ENCODE measurements around the gene LRPAP1.

LRPAP1 gene

DNA sequence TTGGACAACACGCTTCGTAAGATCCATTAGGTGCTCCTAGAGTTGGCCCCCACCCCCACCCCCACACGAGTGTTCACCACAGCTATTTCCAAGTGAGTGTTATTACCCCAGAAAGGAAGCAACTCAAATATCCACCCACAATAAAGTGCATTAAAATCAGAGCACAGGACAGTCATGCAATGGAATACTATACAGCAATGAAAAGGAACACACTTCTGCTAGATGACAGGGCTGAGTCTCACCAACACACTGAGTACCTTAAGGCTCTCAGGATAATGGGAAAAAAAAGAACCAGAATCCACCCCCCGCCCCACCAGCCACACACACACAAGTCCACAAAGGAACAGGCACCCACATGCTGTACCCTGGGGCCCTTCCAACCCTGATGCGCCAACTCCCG, 21.0 kb downstream of the LRPAP1 start:
- no peak overlapping the region for H3K23ac ChIP-seq (ENCODE audit: low read length in 2 of 2)
- WGBS, result 97% methylated on average over 6 of the region's 6 CpGs
- peaks cover 78 to 80% of the 10 kb centered on the region in 2 experiments for H3K36me3 ChIP-seq (ENCODE audit: control insufficient read depth in 1 of 2, insufficient read depth in 2 of 2, low read depth in 1 of 2, low read length in 2 of 2)
- H3K4me1 ChIP-seq (ENCODE audit: control insufficient read depth, insufficient read depth, low read depth, low read length), result no peaks in the 10 kb centered on the region
- no peak overlapping the region for H3K4me2 ChIP-seq (ENCODE audit: low read length, poor library complexity, severe bottlenecking)
- peaks cover 25% of the 10 kb centered on the region for H3K79me1 ChIP-seq (replicated peaks; ENCODE audit: low read length, poor library complexity, severe bottlenecking)
- no peak overlapping the region for H3K4ac ChIP-seq (ENCODE audit: low read depth in 1 of 2, low read length in 2 of 2)
- no peak overlapping the region for H2BK5ac ChIP-seq (ENCODE audit: low read depth, low read length, poor library complexity, severe bottlenecking)
- no peak overlapping the region for H3K4me3 ChIP-seq (ENCODE audit: insufficient read depth in 1 of 2, low read depth in 1 of 2, low read length in 2 of 2)
- no peak for DNase-seq
- H2BK12ac ChIP-seq (ENCODE audit: low read length in 2 of 2), result no peak overlapping the region
- H3K18ac ChIP-seq (ENCODE audit: low read depth in 1 of 2, low read length in 2 of 2), result no peak overlapping the region
- no peak overlapping the region for H2AK5ac ChIP-seq (ENCODE audit: low read length, severe bottlenecking)
- H3K9ac ChIP-seq (ENCODE audit: low read length), result no peak overlapping the region
- H4K8ac ChIP-seq (ENCODE audit: low read length), result no peak overlapping the region
- no peak overlapping the region for H2BK15ac ChIP-seq (ENCODE audit: low read depth, poor library complexity, severe bottlenecking)
- H3K27me3 ChIP-seq (ENCODE audit: control insufficient read depth in 1 of 2, insufficient read depth in 1 of 2, low read length in 2 of 2), result no peaks in the 10 kb centered on the region
- no peak overlapping the region for H4K91ac ChIP-seq (ENCODE audit: low read length)
- no peaks in the 10 kb centered on the region for H3K9me3 ChIP-seq (ENCODE audit: control insufficient read depth, low read length)
- H2AFZ ChIP-seq (ENCODE audit: low read depth, low read length), result no peak overlapping the region
- H3K14ac ChIP-seq (ENCODE audit: low read length in 2 of 2), result no peak overlapping the region
- no peak overlapping the region for H3K27ac ChIP-seq (ENCODE audit: low read length, poor library complexity, severe bottlenecking)
- H2BK120ac ChIP-seq (ENCODE audit: low read depth, low read length), result no peak overlapping the region

- H2BK12ac ChIP-seq (ENCODE audit: low read length in 2 of 2), result no peak overlapping the region
- no peak overlapping the region for H4K8ac ChIP-seq (ENCODE audit: low read length)
- no peak overlapping the region for H2AK5ac ChIP-seq (ENCODE audit: low read length, severe bottlenecking)
- no peak overlapping the region for H3K4me3 ChIP-seq (ENCODE audit: insufficient read depth in 1 of 2, low read depth in 1 of 2, low read length in 2 of 2)
- no peak for DNase-seq
- H3K79me1 ChIP-seq (replicated peaks; ENCODE audit: low read length, poor library complexity, severe bottlenecking), result peaks cover 26% of the 10 kb centered on the region
- H2BK120ac ChIP-seq (ENCODE audit: low read depth, low read length), result no peak overlapping the region
- H3K27ac ChIP-seq (ENCODE audit: low read length, poor library complexity, severe bottlenecking), result no peak overlapping the region
- no peak overlapping the region for H3K9ac ChIP-seq (ENCODE audit: low read length)
- no peak overlapping the region for H3K23ac ChIP-seq (ENCODE audit: low read length in 2 of 2)
- H2BK15ac ChIP-seq (ENCODE audit: low read depth, poor library complexity, severe bottlenecking), result no peak overlapping the region
- H3K9me3 ChIP-seq (ENCODE audit: control insufficient read depth, low read length), result no peaks in the 10 kb centered on the region
- H2BK5ac ChIP-seq (ENCODE audit: low read depth, low read length, poor library complexity, severe bottlenecking), result no peak overlapping the region
- no peak overlapping the region for H3K18ac ChIP-seq (ENCODE audit: low read depth in 1 of 2, low read length in 2 of 2)
- no peaks in the 10 kb centered on the region for H3K27me3 ChIP-seq (ENCODE audit: control insufficient read depth in 1 of 2, insufficient read depth in 1 of 2, low read length in 2 of 2)
- H2AFZ ChIP-seq (ENCODE audit: low read depth, low read length), result no peak overlapping the region
- H3K4ac ChIP-seq (ENCODE audit: low read depth in 1 of 2, low read length in 2 of 2), result no peak overlapping the region
- no peak overlapping the region for H3K4me2 ChIP-seq (ENCODE audit: low read length, poor library complexity, severe bottlenecking)
- 98% methylated on average over 16 of the region's 16 CpGs for WGBS
- H3K4me1 ChIP-seq (ENCODE audit: control insufficient read depth, insufficient read depth, low read depth, low read length), result no peaks in the 10 kb centered on the region
- H4K91ac ChIP-seq (ENCODE audit: low read length), result no peak overlapping the region
- no peak overlapping the region for H3K14ac ChIP-seq (ENCODE audit: low read length in 2 of 2)
- H3K36me3 ChIP-seq (ENCODE audit: control insufficient read depth in 1 of 2, insufficient read depth in 2 of 2, low read depth in 1 of 2, low read length in 2 of 2), result peaks cover 73 to 77% of the 10 kb centered on the region in 2 experiments
These were observed 21.7 kb downstream of the LRPAP1 start for GRCh38 chr4:3510481-3510880.

DNA sequence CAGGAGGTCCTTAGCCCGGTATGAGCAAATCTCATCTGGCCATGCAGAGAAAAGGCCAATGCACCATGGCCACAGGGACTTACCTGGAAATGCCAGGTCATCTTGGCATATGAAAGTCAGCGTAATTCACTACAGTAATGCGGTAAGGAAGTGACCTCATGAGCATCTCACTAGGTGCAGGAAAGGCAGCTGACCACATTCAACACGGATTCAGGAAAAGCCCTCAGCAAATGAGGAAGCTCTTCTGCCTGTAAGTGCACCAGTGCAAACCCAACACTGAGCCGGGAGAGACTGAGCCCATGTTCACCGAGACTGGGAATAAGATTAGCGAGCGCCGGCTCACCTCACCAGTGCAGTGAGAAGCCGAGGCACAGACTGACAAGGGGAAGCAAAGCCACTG, 23.7 kb downstream of the LRPAP1 start:
- Histone ChIP-seq H3K18ac (ENCODE audit: low read depth in 1 of 2, low read length in 2 of 2) (no peak overlapping the region), H3K4ac (ENCODE audit: low read depth in 1 of 2, low read length in 2 of 2) (no peak overlapping the region), H3K27me3 (ENCODE audit: control insufficient read depth in 1 of 2, insufficient read depth in 1 of 2, low read length in 2 of 2) (no peaks in the 10 kb centered on the region), H2AK5ac (ENCODE audit: low read length, severe bottlenecking) (no peak overlapping the region), H2AFZ (ENCODE audit: low read depth, low read length) (no peak overlapping the region), H4K8ac (ENCODE audit: low read length) (no peak overlapping the region), H3K4me1 (ENCODE audit: control insufficient read depth, insufficient read depth, low read depth, low read length) (peaks cover 2% of the 10 kb centered on the region), H3K4me2 (ENCODE audit: low read length, poor library complexity, severe bottlenecking) (no peak overlapping the region), H3K9me3 (ENCODE audit: control insufficient read depth, low read length) (no peaks in the 10 kb centered on the region), H2BK15ac (ENCODE audit: low read depth, poor library complexity, severe bottlenecking) (no peak overlapping the region), H2BK5ac (ENCODE audit: low read depth, low read length, poor library complexity, severe bottlenecking) (no peak overlapping the region), H3K36me3 (ENCODE audit: control insufficient read depth in 1 of 2, insufficient read depth in 2 of 2, low read depth in 1 of 2, low read length in 2 of 2) (peaks cover 54 to 69% of the 10 kb centered on the region in 2 experiments), H3K27ac (ENCODE audit: low read length, poor library complexity, severe bottlenecking) (no peak overlapping the region), H3K14ac (ENCODE audit: low read length in 2 of 2) (no peak overlapping the region), H4K91ac (ENCODE audit: low read length) (no peak overlapping the region), H3K23ac (ENCODE audit: low read length in 2 of 2) (no peak overlapping the region), H3K4me3 (ENCODE audit: insufficient read depth in 1 of 2, low read depth in 1 of 2, low read length in 2 of 2) (no peak overlapping the region), H2BK120ac (ENCODE audit: low read depth, low read length) (no peak overlapping the region), H3K79me1 (replicated peaks; ENCODE audit: low read length, poor library complexity, severe bottlenecking) (peaks cover 34% of the 10 kb centered on the region), H2BK12ac (ENCODE audit: low read length in 2 of 2) (no peak overlapping the region), H3K9ac (ENCODE audit: low read length) (no peak overlapping the region)
- no peak for DNase-seq
- 92% methylated on average over 10 of the region's 10 CpGs for WGBS

- Histone ChIP-seq H2BK120ac (ENCODE audit: low read depth, low read length) (no peak overlapping the region), H4K8ac (ENCODE audit: low read length) (no peak overlapping the region), H2BK15ac (ENCODE audit: low read depth, poor library complexity, severe bottlenecking) (no peak overlapping the region), H2BK12ac (ENCODE audit: low read length in 2 of 2) (no peak overlapping the region), H3K9me3 (ENCODE audit: control insufficient read depth, low read length) (no peaks in the 10 kb centered on the region), H3K27me3 (ENCODE audit: control insufficient read depth in 1 of 2, insufficient read depth in 1 of 2, low read length in 2 of 2) (no peaks in the 10 kb centered on the region), H2AK5ac (ENCODE audit: low read length, severe bottlenecking) (no peak overlapping the region), H3K4ac (ENCODE audit: low read depth in 1 of 2, low read length in 2 of 2) (no peak overlapping the region), H3K36me3 (ENCODE audit: control insufficient read depth in 1 of 2, insufficient read depth in 2 of 2, low read depth in 1 of 2, low read length in 2 of 2) (peaks cover 24 to 69% of the 10 kb centered on the region in 2 experiments), H3K23ac (ENCODE audit: low read length in 2 of 2) (no peak overlapping the region), H4K91ac (ENCODE audit: low read length) (peak overlapping the region; percentile 12), H3K4me1 (ENCODE audit: control insufficient read depth, insufficient read depth, low read depth, low read length) (peaks cover 2% of the 10 kb centered on the region), H2BK5ac (ENCODE audit: low read depth, low read length, poor library complexity, severe bottlenecking) (no peak overlapping the region), H3K79me1 (replicated peaks; ENCODE audit: low read length, poor library complexity, severe bottlenecking) (peaks cover 50% of the 10 kb centered on the region), H3K27ac (ENCODE audit: low read length, poor library complexity, severe bottlenecking) (no peak overlapping the region), H3K18ac (ENCODE audit: low read depth in 1 of 2, low read length in 2 of 2) (no peak overlapping the region), H3K4me2 (ENCODE audit: low read length, poor library complexity, severe bottlenecking) (no peak overlapping the region), H3K9ac (ENCODE audit: low read length) (no peak overlapping the region), H3K4me3 (ENCODE audit: insufficient read depth in 1 of 2, low read depth in 1 of 2, low read length in 2 of 2) (no peak overlapping the region), H2AFZ (ENCODE audit: low read depth, low read length) (no peak overlapping the region), H3K14ac (ENCODE audit: low read length in 2 of 2) (no peak overlapping the region)
- no peak for DNase-seq
- WGBS, result 91% methylated on average over 16 of the region's 16 CpGs
These were observed 27.0 kb downstream of the LRPAP1 start for GRCh38 chr4:3505231-3505630.

Data from mesenchymal stem cell (in vitro differentiated cells and primary cell).